ENCODE results near the gene NCOA3. TPM values are rescaled to one million over a fixed set of nuclear protein-coding genes. Genes with fewer than 3 reads are reported as not detected.

The NCOA3 gene
- total RNA-seq, 3 donors from 2014 or later: 103 to 121 (median 118) TPM

- Mint-ChIP-seq H3K9me3 (no peaks in the 10 kb centered on the region), H3K4me3 (no peak overlapping the region), H3K4me1 (ENCODE audit: low read depth) (peaks cover 2% of the 10 kb centered on the region), H3K36me3 (ENCODE audit: insufficient read depth) (no peaks in the 10 kb centered on the region), H3K27me3 (ENCODE audit: low read depth) (peaks cover 7% of the 10 kb centered on the region)
- no peak for DNase-seq
- no peak for ATAC-seq
Observed at GRCh38 chr20:47682028-47682783, 180.5 kb downstream of the NCOA3 start.

GRCh38 chr20:47682916-47683315 lies 181.2 kb downstream of the NCOA3 start:
- no peaks in the 10 kb centered on the region for H3K9me3 Mint-ChIP-seq
- H3K4me3 Mint-ChIP-seq: no peak overlapping the region
- ATAC-seq: peak in 1 of 2 donors; percentile 6
- H3K4me1 Mint-ChIP-seq (ENCODE audit: low read depth): no peaks in the 10 kb centered on the region
- no peak for DNase-seq
- no peaks in the 10 kb centered on the region for H3K36me3 Mint-ChIP-seq (ENCODE audit: insufficient read depth)
- peaks cover 7% of the 10 kb centered on the region for H3K27me3 Mint-ChIP-seq (ENCODE audit: low read depth)

- peaks cover 2% of the 10 kb centered on the region for H3K27me3 Mint-ChIP-seq (ENCODE audit: low read depth)
- H3K4me1 Mint-ChIP-seq (ENCODE audit: low read depth): no peaks in the 10 kb centered on the region
- no peaks in the 10 kb centered on the region for H3K36me3 Mint-ChIP-seq (ENCODE audit: insufficient read depth)
- no peak overlapping the region for H3K4me3 Mint-ChIP-seq
- ATAC-seq: no peak
- no peak for DNase-seq
- H3K9me3 Mint-ChIP-seq: no peaks in the 10 kb centered on the region
Observed at GRCh38 chr20:47684306-47685080, 182.8 kb downstream of the NCOA3 start.

GRCh38 chr20:47686545-47686944 lies 184.9 kb downstream of the NCOA3 start:
- peaks cover 2% of the 10 kb centered on the region for H3K27me3 Mint-ChIP-seq (ENCODE audit: low read depth)
- ATAC-seq (no peak), DNase-seq (no peak)
- no peaks in the 10 kb centered on the region for H3K36me3 Mint-ChIP-seq (ENCODE audit: insufficient read depth)
- no peaks in the 10 kb centered on the region for H3K4me1 Mint-ChIP-seq (ENCODE audit: low read depth)
- H3K4me3 Mint-ChIP-seq: no peak overlapping the region
- H3K9me3 Mint-ChIP-seq: no peaks in the 10 kb centered on the region

- DNase-seq: no peak
- Mint-ChIP-seq H3K36me3 (ENCODE audit: insufficient read depth) (no peaks in the 10 kb centered on the region), H3K4me3 (no peak overlapping the region), H3K9me3 (no peaks in the 10 kb centered on the region), H3K4me1 (ENCODE audit: low read depth) (no peaks in the 10 kb centered on the region), H3K27me3 (ENCODE audit: low read depth) (peaks cover 2% of the 10 kb centered on the region)
- no peak for ATAC-seq
Observed at GRCh38 chr20:47687095-47687987, 185.7 kb downstream of the NCOA3 start.

GRCh38 chr20:47688385-47689381 lies 187.0 kb downstream of the NCOA3 start:
- H3K9me3 Mint-ChIP-seq: no peaks in the 10 kb centered on the region
- no peak for ATAC-seq
- no peak overlapping the region for H3K4me3 Mint-ChIP-seq
- no peaks in the 10 kb centered on the region for H3K4me1 Mint-ChIP-seq (ENCODE audit: low read depth)
- H3K27me3 Mint-ChIP-seq (ENCODE audit: low read depth): peaks cover 2% of the 10 kb centered on the region
- no peak for DNase-seq
- H3K36me3 Mint-ChIP-seq (ENCODE audit: insufficient read depth): no peaks in the 10 kb centered on the region

GRCh38 chr20:47689731-47690130 lies 188.0 kb downstream of the NCOA3 start:
- H3K27me3 Mint-ChIP-seq (ENCODE audit: low read depth): peaks cover 2% of the 10 kb centered on the region
- no peaks in the 10 kb centered on the region for H3K36me3 Mint-ChIP-seq (ENCODE audit: insufficient read depth)
- DNase-seq (no peak), ATAC-seq (no peak)
- no peak overlapping the region for H3K4me3 Mint-ChIP-seq
- H3K4me1 Mint-ChIP-seq (ENCODE audit: low read depth): no peaks in the 10 kb centered on the region
- no peaks in the 10 kb centered on the region for H3K9me3 Mint-ChIP-seq

- Mint-ChIP-seq H3K4me1 (ENCODE audit: low read depth) (peaks cover 6% of the 10 kb centered on the region), H3K4me3 (no peak overlapping the region), H3K9me3 (no peaks in the 10 kb centered on the region), H3K36me3 (ENCODE audit: insufficient read depth) (no peaks in the 10 kb centered on the region), H3K27me3 (ENCODE audit: low read depth) (peaks cover 2% of the 10 kb centered on the region)
- no peak for DNase-seq
- ATAC-seq: no peak
Observed at GRCh38 chr20:47691625-47692024, 189.9 kb downstream of the NCOA3 start.

- ATAC-seq: no peak
- H3K27me3 Mint-ChIP-seq (ENCODE audit: low read depth): no peaks in the 10 kb centered on the region
- H3K4me3 Mint-ChIP-seq: no peak overlapping the region
- DNase-seq: no peak
- peaks cover 6% of the 10 kb centered on the region for H3K4me1 Mint-ChIP-seq (ENCODE audit: low read depth)
- no peaks in the 10 kb centered on the region for H3K36me3 Mint-ChIP-seq (ENCODE audit: insufficient read depth)
- no peaks in the 10 kb centered on the region for H3K9me3 Mint-ChIP-seq
Observed at GRCh38 chr20:47694021-47694818, 192.5 kb downstream of the NCOA3 start.

- H3K9me3 Mint-ChIP-seq: no peaks in the 10 kb centered on the region
- H3K4me1 Mint-ChIP-seq (ENCODE audit: low read depth): peaks cover 6% of the 10 kb centered on the region
- no peak for DNase-seq
- no peak for ATAC-seq
- no peak overlapping the region for H3K4me3 Mint-ChIP-seq
- H3K27me3 Mint-ChIP-seq (ENCODE audit: low read depth): no peaks in the 10 kb centered on the region
- H3K36me3 Mint-ChIP-seq (ENCODE audit: insufficient read depth): no peaks in the 10 kb centered on the region
Observed at GRCh38 chr20:47696856-47697255, 195.2 kb downstream of the NCOA3 start.

- Mint-ChIP-seq H3K4me3 (no peak overlapping the region), H3K27me3 (ENCODE audit: low read depth) (no peaks in the 10 kb centered on the region), H3K4me1 (ENCODE audit: low read depth) (peaks cover 6% of the 10 kb centered on the region), H3K9me3 (no peaks in the 10 kb centered on the region), H3K36me3 (ENCODE audit: insufficient read depth) (no peaks in the 10 kb centered on the region)
- ATAC-seq: no peak
- DNase-seq: no peak
Observed at GRCh38 chr20:47698142-47698541, 196.5 kb downstream of the NCOA3 start.

- Mint-ChIP-seq H3K27me3 (ENCODE audit: low read depth) (no peaks in the 10 kb centered on the region), H3K9me3 (no peaks in the 10 kb centered on the region), H3K4me1 (ENCODE audit: low read depth) (peaks cover 6% of the 10 kb centered on the region), H3K36me3 (ENCODE audit: insufficient read depth) (no peaks in the 10 kb centered on the region), H3K4me3 (no peak overlapping the region)
- DNase-seq: no peak
- no peak for ATAC-seq
Observed at GRCh38 chr20:47699818-47700217, 198.1 kb downstream of the NCOA3 start.

- Mint-ChIP-seq H3K36me3 (ENCODE audit: insufficient read depth) (no peaks in the 10 kb centered on the region), H3K4me3 (no peak overlapping the region), H3K9me3 (no peaks in the 10 kb centered on the region), H3K27me3 (ENCODE audit: low read depth) (no peaks in the 10 kb centered on the region), H3K4me1 (ENCODE audit: low read depth) (peaks cover 3% of the 10 kb centered on the region)
- ATAC-seq (no peak), DNase-seq (no peak)
Observed at GRCh38 chr20:47700327-47700726, 198.6 kb downstream of the NCOA3 start.

Data from activated T-cell treated with anti-CD3 and anti-CD28 coated beads, Interleukin-2, amount 50 U/mL, for 4 hours (primary cell).